Occipital lobe (tissue), 2 donors: ENCODE measurements around the gene STARD3NL. TPM values are rescaled to one million over a fixed set of nuclear protein-coding genes. Genes with fewer than 3 reads are reported as not detected.
A peak's percentile ranks its signal among the peaks of the same experiment; 100 is the strongest.

Experiments used
- DNase-seq: peaks from one replicate; lab custom pipeline; 2025; lab: John Stamatoyannopoulos, UW
- total RNA-seq: library from RNA; depleted of rRNA; stranded (reverse); fragments of >200 nt; gene quantifications from one replicate; pipeline ENCODE4 v1.2.3, GENCODE V29; 2014

Gene STARD3NL
- total RNA-seq, 1 donor from 2014 or later: 93.4 TPM

- no peak for DNase-seq
These were observed 4.4 kb downstream of the STARD3NL start for GRCh38 chr7:38182450-38182849.

GRCh38 chr7:38185395-38186307 is 7.6 kb downstream of the STARD3NL start:
- DNase-seq: no peak

- no peak for DNase-seq
These were observed 8.7 kb downstream of the STARD3NL start for GRCh38 chr7:38186593-38187314.

- no peak for DNase-seq
These were observed 9.9 kb downstream of the STARD3NL start for GRCh38 chr7:38187794-38188440.

- no peak for DNase-seq
These were observed 11.3 kb downstream of the STARD3NL start for GRCh38 chr7:38189231-38189938.

GRCh38 chr7:38190011-38190410 is 12.0 kb downstream of the STARD3NL start:
- DNase-seq: no peak

- no peak for DNase-seq
These were observed 13.7 kb downstream of the STARD3NL start for GRCh38 chr7:38191791-38192190.

- no peak for DNase-seq
These were observed 14.3 kb downstream of the STARD3NL start for GRCh38 chr7:38192327-38192726.

- DNase-seq: no peak
These were observed 18.0 kb downstream of the STARD3NL start for GRCh38 chr7:38195804-38196595.

- DNase-seq: no peak
These were observed 20.3 kb downstream of the STARD3NL start for GRCh38 chr7:38198366-38198765.

GRCh38 chr7:38199154-38199553 is 21.1 kb downstream of the STARD3NL start:
- no peak for DNase-seq

- DNase-seq: no peak
These were observed 21.7 kb downstream of the STARD3NL start for GRCh38 chr7:38199782-38200181.

GRCh38 chr7:38206071-38206470 is 28.0 kb downstream of the STARD3NL start:
- no peak for DNase-seq

- no peak for DNase-seq
These were observed 29.8 kb downstream of the STARD3NL start for GRCh38 chr7:38207843-38208242.

- DNase-seq: no peak
These were observed 33.4 kb downstream of the STARD3NL start for GRCh38 chr7:38211486-38211885.

- no peak for DNase-seq
These were observed 33.9 kb downstream of the STARD3NL start for GRCh38 chr7:38211940-38212339.

- DNase-seq: no peak
These were observed 37.1 kb downstream of the STARD3NL start for GRCh38 chr7:38215115-38215514.

GRCh38 chr7:38215735-38216670 is 38.0 kb downstream of the STARD3NL start:
- peak; percentile 38 for DNase-seq

GRCh38 chr7:38217672-38218071 is 39.6 kb downstream of the STARD3NL start:
- DNase-seq: no peak
